ENCODE data around the gene ZNF518B.

Gene ZNF518B, protein sequence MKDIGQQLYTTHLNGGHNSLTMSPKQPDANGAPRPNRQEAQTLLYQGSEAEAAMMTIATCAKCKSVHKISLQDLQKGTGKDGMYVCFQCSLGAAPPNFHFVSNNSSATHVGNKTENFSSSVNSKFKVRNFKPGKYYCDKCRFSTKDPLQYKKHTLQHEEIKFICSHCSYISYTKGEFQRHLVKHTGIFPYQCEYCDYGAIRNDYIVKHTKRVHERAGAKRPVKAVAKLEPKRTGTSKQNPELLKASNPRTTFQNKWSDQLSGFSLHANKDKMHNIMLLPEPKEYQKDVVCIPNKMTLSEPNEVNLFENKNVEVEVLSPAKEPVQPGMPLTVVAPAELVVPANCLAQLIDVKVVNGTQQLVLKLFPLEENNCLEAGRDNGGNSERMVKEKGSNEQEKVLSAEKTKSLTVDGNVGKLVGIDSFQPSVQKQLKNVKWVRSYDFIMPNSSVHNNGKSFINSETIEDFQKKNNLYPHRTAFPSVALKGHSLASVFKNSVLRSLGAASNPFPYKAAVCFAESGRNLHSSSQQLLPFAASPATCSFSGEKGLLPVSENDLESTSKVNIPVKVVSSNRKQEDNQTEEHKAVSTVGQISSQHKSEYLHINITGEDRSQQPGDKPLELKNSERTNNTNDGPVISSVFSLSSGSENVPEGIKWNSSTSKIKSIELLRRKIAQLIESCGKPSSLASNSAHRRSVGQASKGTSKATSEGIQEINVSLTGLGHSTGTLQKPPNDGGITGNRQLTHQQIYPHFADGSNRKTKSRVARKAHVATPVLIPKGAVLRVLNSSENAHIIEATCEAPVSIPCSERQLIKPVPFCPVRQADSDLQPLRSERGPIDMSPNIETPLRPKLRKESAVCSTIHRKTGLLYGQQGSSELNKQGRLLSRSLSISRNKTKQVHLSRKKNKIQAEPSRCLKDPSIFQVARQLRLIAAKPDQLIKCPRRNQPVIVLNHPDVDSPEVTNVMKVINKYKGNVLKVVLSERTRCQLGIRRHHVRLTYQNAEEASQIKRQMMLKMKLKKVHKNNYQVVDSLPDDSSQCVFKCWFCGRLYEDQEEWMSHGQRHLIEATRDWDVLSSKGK
- 49.4 to 70.6 (median 56.0) reads per million in 4 donors for total RNA-seq

DNA sequence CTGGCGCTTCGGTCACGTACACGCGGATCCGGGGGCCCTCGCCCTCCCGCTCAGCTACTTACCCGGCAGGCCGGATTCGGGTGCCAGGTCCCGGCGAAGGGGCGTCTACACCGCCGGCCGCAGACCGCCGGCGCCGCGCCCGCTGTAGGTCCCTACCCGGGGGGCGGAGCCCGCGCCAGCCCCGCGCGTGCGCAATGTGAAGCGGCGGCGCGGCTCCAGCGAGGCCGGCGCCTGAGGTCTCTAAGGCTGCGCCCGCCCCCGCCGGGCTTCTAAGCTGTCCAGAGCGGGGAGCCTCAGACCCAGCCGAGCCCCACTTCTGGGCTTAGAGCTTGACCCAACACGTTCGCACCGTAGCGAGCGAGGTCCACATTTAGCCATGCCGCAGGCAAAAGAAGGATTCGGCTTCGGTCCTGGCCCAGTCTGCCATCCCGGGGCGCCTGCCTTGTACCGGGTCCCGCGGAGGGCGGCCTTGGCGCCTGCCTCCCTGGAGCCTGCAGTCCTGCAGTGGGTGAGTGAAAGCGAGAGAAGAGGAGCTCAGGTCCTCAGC, at the start of gene ZNF518B:
ZNF518B (minus strand) TSS at position 172 of the 547 bp plus-strand sequence. CDS start 11,098 bp downstream, outside the sequence.
- peak; percentile 64 to 83 (median 67) for DNase-seq

DNA sequence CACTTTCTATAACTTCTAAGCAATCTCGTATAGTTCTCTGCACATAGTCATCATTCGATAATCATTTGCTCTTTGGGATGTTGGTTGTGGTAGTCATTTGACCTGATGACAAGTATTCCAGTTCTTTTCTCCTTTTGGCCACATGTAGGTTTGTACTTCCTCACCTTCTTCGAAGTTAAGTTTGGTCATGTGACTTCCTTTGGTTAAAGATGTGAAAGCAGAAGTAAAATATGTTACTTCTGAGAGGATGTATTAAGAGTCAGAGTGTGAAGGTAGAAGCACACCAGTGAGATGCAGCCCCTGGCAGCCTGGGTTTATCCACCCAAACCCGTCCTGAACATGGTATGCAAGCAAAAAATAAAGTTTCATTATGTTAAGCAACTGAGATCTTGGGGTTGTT, 48.9 kb upstream of the ZNF518B start:
- DNase-seq = no peak

DNA sequence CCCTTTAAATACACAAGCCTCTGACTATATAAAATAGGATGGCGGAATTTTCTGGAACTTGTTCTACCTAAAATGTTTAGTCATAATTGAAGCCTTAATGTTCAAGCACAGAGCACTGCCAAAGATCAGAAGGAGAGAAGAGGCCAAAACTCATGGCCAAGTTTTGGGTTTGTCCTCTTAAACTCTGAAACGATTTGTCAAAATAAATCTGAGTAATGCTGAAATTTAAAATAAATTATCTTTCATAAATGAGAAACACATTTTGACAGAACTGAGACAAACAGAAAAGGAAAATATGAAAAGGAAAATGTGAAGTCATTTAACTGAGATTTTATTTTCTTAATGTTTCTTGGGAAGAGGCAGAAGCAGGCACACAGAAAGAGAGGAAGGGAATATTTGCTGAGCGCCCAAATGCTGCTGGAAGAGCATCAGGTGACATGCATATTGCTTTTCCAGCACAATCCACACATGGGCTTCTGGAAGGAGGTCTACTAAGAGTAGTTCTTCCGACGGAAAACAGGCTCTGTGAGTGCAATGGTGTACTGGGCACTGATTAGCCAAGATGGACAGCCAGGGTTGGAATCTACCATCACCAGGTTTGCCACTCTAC, 47.4 kb upstream of the ZNF518B start:
- DNase-seq = no peak

DNA sequence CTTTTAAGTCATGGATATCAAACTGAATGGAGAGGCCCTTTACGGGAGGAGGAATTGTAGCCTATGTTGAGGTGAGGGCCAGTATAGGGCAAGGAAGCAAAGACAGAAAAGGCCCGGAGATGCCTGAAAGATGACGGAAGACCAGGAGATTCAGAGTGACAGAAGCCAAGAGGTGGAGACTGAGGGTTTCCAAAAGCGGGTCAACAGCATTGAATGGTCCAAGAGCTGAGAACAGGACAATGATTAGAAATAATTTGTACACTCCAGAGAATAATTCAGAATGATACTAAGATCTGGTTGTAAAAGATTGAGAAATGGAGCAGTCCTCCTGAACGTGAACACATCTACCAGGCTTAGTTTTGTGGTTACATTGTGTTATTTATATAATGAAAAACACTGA, 45.5 kb upstream of the ZNF518B start:
- no peak for DNase-seq

DNA sequence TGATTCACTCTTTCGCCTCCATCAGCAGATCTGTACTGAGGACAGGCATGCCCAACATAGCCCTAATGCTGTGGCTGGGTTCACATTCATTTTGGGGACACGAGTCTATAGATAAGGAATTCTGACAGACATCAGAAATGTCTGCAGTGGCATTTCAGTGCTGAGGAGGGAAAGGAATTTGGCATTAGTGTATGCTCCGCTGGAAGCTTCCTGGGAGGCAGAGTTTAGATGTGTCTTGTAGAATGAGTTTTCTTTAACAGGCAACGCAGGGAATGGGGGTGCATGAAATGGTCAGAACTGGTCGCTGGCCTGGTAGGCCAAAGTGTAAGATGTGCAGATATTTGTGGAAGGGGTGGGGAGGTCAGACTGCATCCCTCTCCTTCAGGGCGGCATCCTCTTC, 43.5 kb upstream of the ZNF518B start:
- no peak for DNase-seq

DNA sequence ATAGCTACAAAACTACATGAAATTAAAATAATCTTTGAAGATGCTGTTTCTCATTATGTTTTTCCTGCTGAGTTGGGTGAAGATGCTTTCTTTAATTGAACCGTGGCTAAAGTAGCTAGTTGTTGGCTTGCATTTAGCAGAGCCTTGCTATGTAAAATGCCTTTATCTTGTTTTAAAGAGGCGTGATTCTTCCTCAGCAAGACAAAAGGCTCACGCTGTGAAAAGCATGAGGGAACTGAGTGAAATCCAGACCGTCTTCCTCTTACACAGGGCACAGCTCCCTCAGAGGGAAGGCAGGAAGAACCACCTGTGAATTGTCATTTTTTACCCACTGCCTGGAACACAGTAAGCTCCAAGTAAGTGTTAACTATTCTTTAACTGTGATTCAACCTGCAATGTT, 39.0 kb upstream of the ZNF518B start:
- no peak for DNase-seq

DNA sequence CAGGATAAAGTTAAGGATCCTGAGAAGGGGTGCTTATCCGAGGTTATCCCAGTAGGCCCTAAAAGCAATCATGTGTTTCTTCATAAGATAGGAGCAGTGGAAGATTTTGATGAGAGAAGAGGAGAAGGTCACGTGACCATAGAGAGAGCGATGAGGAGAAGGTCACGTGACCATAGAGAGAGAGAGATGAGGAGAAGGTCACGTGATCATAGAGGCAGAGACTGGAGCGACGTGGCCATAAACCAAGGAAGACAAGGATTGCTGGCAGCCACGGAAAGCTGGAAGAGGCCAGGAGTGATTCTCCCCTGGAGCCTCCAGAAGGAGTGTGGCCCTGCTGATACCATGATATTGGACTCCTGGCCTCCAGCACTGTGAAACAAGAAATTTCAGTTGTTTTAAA, 38.4 kb upstream of the ZNF518B start:
- DNase-seq = no peak

DNA sequence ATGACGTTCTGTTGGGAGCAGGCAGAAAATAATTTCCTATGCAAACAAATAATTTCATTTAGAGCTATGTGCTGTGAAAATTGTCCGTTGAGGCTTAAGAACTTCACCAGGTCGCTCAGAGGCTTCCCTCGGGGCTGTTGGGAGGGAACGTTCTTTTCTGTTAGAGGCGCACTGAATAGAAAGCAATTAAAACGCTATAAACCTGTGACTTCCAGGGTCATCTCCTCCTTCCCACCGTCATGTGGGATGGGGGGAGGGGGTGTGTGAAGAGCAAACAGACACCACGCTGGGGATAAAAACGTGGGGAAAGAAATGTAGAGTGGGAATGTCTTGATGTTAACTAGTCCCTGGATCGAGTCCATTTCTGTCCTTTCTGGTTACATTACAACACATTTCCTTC, 35.2 kb upstream of the ZNF518B start:
- DNase-seq = no peak

DNA sequence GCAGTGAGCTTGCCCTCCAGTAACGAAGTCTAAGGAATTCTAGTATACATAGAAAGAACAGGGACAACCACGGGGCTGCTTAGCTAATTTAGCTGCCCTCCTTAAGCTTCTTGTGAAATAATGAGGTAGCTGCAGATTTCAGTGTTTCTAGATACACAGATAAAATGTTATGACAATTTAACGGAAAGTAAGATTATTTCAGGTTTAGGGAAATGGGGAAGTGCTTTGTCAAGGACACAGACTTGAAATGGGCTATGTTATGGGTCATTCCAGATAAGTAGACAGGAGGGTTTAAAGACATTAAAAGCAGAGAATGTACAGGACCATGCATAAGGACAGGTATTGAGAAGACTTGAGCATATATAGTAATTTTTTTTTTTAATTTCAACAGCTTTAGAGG, 34.2 kb upstream of the ZNF518B start:
- DNase-seq = no peak

DNA sequence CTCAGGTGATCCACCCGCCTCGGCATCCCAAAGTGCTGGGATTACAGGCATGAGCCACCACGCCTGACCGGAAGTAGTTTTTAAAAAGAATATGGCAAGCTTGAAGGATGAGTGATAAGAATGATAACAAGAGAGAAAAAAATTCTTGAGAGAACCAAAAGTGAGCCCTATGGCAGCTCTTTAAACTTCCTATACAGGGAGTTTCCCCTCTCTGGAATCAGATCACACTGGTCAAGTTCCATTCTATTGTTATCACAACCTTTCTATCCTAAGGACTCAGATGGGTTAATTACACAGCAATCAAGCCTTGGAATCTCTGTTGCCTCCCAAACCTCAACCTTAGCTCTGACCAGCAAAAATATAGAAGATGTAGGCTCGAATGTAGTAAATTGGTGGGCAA, 33.8 kb upstream of the ZNF518B start:
- no peak for DNase-seq

DNA sequence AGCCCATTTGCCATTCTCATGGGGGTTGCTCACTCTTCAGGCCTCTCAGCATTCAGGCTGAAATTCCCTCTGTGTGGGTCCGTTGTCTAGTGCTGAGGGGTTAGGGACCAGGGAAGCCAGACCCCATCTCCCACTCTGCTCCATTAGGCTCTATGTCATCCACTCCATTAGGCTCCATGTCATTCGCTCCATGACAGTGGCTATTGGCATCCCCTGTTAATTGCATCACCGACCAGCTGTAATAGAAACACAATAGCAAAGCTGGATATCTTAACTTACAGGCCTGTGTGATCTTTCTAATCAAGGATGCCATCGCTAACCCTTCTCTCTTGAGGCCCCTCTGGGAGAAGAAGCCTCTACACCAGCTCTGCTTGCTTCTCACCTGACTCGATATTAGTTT, 25.7 kb upstream of the ZNF518B start:
- DNase-seq = no peak

DNA sequence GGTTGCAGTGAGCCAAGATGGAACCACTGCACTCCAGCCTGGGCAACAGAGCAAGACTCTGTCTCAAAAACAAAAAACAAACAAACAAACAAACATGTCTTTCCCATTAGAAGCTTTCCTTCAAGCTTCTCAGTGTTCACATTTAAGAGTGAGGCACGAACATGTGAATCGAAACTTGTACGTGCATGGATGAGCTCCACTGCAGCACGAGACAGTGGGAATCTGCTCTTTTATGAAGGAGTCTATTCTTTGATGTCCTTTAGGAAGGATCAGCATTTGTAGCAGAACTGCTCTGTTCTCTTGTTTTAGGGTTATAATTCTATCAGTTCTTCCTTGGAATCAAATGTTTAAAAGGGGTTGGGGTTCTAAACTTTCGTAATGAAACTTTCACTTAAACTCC, 23.4 kb upstream of the ZNF518B start:
- DNase-seq = no peak

DNA sequence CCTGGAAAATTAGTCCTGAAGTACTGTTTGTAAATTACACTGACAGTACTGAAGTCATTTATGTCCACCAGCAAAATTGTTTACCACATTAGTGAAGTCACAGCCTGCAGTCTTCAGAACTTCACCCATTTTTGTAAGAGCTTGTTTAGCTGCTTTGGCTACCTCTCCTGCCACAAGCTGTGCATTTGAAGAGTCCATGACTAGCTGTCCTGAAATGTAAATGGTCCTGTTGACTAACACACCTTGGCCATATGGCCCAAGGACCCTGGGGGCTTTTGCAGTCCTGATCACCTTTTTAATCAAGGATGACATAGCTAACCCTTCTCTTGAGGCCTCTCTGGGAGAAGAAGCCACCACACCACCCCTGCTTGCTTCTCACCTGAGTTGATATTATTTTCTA, 21.4 kb upstream of the ZNF518B start:
- no peak for DNase-seq

DNA sequence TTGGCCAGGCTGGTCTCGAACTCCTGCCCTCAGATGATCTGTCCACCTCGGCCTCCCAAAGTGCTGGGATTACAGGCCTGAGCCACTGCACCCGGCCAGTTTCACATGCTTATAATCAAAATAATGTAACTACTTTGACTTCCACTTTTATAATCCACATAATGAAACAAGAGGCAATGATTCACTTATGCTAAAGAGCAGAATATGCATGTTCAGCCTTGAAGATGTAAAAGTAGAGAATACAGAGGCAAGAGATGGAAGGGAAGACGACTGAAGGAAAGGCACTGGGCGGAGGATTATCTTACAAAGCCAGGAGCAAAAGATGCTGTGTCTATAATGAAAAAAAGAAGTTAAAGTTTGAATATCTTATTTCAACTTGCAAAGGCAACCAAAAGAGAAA, 13.3 kb upstream of the ZNF518B start:
- DNase-seq = no peak

DNA sequence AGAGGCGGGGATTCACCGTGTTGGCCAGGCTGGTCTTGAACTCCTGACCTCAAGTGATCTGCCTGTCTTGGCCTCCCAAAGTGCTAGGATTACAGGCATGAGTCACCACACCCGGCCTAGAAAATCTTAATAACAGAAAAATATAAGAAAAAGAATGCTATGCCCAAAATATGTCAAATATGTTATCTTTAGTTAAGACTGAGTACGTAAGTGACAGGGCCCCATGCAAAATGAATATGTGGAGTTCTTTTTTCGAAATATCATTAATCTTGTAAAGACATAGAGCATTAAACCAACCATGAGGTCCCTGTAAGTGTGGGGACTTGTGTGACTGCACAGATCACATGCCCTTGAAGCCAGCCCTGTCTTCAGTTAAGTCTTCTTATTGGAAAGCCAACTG, 8.9 kb upstream of the ZNF518B start:
- DNase-seq = no peak

DNA sequence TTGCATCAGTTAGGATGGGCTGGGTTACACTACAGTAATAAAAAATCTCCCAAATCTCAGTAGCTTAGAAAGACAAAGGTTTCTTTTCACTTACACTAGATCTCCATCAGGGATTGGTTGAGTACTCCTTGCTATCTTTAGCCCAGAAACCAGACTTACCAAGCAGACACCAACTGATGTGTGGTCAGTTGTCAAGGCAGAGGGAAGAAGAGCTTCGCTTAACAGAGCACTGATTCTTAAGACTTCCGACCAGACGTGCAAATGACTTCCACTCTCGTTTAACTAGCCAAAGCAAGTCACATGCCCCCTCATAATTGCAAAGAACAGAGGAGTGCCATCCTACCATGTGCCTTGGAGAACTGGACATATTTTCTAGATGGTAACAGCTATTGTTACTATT, 5.7 kb upstream of the ZNF518B start:
- DNase-seq = no peak

DNA sequence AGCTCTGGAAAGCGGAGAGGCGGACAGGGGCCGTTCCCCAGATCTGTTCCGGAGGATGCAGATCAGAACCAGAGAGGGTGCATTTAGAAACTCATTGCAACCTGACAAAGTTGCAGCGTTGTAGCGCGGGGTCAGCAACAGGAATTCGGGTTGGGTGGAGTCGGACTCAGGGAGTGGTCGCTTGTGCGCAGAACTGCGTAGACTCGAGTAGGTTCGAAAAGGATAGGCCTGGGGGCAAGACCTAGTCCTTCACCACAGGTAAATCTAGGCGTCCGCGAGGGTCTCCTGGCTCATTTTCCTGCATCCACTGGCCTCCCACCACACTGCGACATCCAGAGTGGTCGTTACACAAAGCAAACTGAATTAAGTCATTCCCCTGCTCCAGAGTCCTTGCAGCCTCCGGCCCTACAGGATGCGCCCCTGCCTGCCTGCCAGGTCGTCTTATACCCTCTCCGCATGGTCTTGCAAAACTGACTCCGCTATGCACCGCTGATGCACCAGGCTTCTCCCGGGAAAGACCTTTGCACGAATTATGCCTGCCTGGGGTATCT, 4.7 kb upstream of the ZNF518B start:
- DNase-seq = no peak

DNA sequence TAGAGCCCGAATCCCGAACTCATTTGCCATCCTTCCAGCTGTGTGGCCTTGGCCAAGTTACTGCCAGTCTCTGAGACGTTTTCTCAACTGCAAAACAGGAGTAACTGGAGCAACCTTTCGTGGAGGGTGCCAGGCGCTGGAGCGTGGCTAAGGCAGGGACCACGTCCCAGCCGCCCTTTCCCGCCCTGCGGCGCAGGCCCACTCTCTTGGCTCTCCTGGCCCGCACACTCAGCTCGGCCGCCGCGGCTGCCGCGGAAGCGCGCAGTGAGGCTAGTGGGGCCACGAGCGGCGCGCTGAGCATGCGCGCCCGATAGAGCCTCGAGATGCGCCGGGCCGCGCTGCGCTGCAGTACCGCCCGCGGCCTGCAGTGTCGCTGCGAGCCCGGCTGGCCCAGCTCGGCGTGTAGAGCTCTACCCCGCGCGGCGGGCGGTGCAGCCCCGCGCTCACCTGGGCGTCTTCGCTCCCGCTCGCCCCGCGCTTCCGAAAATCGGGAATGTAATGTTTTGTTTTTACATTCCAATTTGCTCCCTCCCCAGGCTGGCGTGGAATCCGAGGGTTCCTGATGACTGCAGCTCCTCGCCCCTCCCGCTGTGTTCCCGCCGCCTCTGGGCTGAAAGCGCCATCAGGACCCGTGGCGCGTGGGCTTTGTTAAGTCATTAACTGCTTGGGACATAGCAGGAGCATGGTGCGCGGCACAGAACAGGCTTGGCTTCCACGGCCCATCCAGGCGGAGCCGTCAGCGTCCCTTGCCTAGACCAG, 4.0 kb upstream of the ZNF518B start:
- peak; percentile 50 to 88 (median 61) for DNase-seq

DNA sequence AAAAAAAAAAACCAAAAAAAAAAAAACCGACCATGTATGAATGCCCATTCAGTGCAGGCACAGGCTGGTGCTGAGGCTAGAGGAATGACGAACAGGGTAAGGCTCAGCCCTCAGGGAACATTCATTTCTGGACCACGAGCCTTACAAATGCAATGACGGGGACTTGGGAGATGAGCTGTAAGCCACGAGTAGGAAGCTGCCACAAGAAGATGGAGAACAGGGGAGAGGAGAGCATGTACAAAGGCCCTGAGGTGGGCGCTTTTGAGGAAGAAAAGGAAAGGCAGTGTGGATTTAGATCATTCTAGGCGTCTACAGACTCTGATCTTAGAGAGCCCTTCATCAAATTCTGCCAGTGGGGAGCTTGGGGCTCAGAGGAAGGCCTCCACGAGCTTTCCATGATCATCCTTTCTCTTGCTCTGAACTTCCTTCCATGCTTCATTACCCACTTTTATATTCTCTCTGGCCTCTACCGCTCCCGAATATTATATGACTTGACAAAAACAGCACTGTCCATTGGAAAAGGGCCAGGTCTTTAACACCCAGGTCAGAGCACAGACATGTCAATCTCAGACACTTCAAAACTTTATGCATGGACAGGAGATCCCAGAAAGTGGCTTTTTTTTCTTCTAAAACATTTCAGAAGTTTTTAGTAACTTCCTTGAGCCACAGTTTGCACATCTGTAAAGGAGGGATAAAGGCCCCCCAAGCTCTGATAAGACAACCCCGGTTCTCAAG, 3.3 kb upstream of the ZNF518B start:
- peak in 1 of 5 donors; percentile 70 for DNase-seq

DNA sequence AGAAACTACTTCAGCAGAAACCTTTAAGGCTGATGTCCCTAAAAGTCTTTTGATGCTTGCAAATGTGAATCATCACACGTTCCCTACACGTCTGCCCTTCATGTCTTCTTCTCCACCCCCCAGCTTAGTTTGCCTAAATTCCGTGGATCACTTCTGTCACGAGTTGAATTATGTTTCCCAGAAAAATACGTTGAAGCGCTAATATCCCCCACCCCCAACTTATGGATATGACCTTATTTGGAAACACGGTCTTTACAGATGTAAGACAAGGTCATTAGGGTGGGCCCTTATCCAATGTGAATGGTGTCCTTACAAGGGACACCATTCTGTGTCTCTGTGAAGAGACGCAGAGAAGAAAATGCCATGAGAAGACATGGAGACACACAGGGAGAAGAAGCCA, 2.1 kb upstream of the ZNF518B start:
- DNase-seq = no peak

DNA sequence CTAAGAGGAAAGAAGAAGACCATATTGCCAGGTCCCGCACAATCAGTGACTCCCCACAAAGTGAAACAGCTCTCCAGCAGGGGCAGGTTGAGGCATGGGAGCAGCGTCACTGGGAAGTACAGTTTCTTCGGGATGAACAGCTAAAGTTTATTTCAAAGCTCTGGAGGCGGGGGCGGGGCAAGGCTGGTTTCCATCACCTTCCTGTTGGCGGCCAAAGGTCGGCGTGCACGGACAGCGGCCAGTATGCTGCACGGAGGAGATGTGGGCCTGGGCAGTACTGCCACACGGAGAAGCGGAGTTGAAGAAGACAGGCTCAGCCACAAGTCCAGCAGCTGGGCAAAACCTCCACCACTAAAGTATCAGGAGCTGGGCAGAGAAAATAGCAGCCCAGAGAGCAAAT, 951 bp upstream of the ZNF518B start:
- no peak for DNase-seq

Data from T-helper 1 cell (primary cell).